ENCODE results near the gene POLD1. TPM values are rescaled to one million over a fixed set of nuclear protein-coding genes. Genes with fewer than 3 reads are reported as not detected.

POLD1 gene
- total and polyA plus RNA-seq, 3 donors from 2014 or later: 30.7 to 51.7 (median 42.2) TPM

- no peaks in the 10 kb centered on the region for H3K27me3 ChIP-seq
- H3K36me3 ChIP-seq (ENCODE audit: low read depth, missing control alignments): no peaks in the 10 kb centered on the region
- H3K27ac ChIP-seq: no peak overlapping the region
- no peak overlapping the region for H3K4me3 ChIP-seq
- H3K4me1 ChIP-seq: no peaks in the 10 kb centered on the region
- peak; percentile 76 for DNase-seq
- TF ChIP-seq CTCF (IDR thresholded peaks at IDR 0.05): no peak
- TF ChIP-seq POLR2A (IDR thresholded peaks at IDR 0.05): no peak
- intact Hi-C loops (cut with DNase I; ENCODE audit: low total_unique reads): no loop called here
- WGBS, 2 donors: 71 to 76% methylated on average over 9 of the region's 9 CpGs
- no peaks in the 10 kb centered on the region for H3K9me3 ChIP-seq
Observed at GRCh38 chr19:50394017-50394416, 9.9 kb downstream of the POLD1 start.

- Histone ChIP-seq H3K36me3 (ENCODE audit: low read depth, missing control alignments) (no peaks in the 10 kb centered on the region), H3K4me1 (no peaks in the 10 kb centered on the region), H3K9me3 (no peaks in the 10 kb centered on the region), H3K27me3 (no peaks in the 10 kb centered on the region), H3K4me3 (no peak overlapping the region), H3K27ac (no peak overlapping the region)
- intact Hi-C loops (cut with DNase I; ENCODE audit: low total_unique reads): no loop called here
- 89 to 91% methylated on average over 13 of the region's 13 CpGs for WGBS, 2 donors
- no peak for TF ChIP-seq CTCF (IDR thresholded peaks at IDR 0.05)
- TF ChIP-seq POLR2A (IDR thresholded peaks at IDR 0.05): no peak
- no peak for DNase-seq
Observed at GRCh38 chr19:50398675-50399367, 14.7 kb downstream of the POLD1 start.

- Histone ChIP-seq H3K4me3 (no peak overlapping the region), H3K27ac (no peak overlapping the region), H3K27me3 (no peaks in the 10 kb centered on the region), H3K9me3 (no peaks in the 10 kb centered on the region), H3K4me1 (no peaks in the 10 kb centered on the region), H3K36me3 (ENCODE audit: low read depth, missing control alignments) (no peaks in the 10 kb centered on the region)
- TF ChIP-seq CTCF (IDR thresholded peaks at IDR 0.05) (no peak), POLR2A (IDR thresholded peaks at IDR 0.05) (no peak)
- 96 to 97% methylated on average over 10 of the region's 10 CpGs for WGBS, 2 donors
- DNase-seq: no peak
- intact Hi-C loops (cut with DNase I; ENCODE audit: low total_unique reads): no loop called here
Observed at GRCh38 chr19:50399368-50399745, 15.2 kb downstream of the POLD1 start.

GRCh38 chr19:50401605-50402450 is 17.7 kb downstream of the POLD1 start:
- no peak for DNase-seq
- TF ChIP-seq POLR2A (IDR thresholded peaks at IDR 0.05) (no peak), CTCF (IDR thresholded peaks at IDR 0.05) (no peak)
- Histone ChIP-seq H3K4me3 (no peak overlapping the region), H3K9me3 (no peaks in the 10 kb centered on the region), H3K27ac (no peak overlapping the region), H3K4me1 (no peaks in the 10 kb centered on the region), H3K27me3 (no peaks in the 10 kb centered on the region), H3K36me3 (ENCODE audit: low read depth, missing control alignments) (no peaks in the 10 kb centered on the region)
- intact Hi-C loops (cut with DNase I; ENCODE audit: low total_unique reads): no loop called here
- WGBS, 2 donors: 85 to 94% methylated on average over 25 to 48 of the region's 48 CpGs
